Gastroesophageal sphincter (tissue), 4 donors: ENCODE data around the gene EXOSC9. TPM values are rescaled to one million over a fixed set of nuclear protein-coding genes. Genes with fewer than 3 reads are reported as not detected.

Source experiments
- ATAC-seq: fragments of 150-250 bp; one replicate; pipeline ENCODE4 v1.9.1; 2016; ENCODE audit warnings: mild to moderate bottlenecking, moderate library complexity
- H3K27ac ChIP-seq, 4 donors: fragments of 200-600 bp; sonication (generic) in 3 of 4; 1 replicate in 3 of 4; 2 replicates in 1 of 4; pipeline ENCODE4 v1.5.1; 2016 to 2019
- H3K27me3 ChIP-seq: fragments of 200-600 bp; sonication (generic); one replicate; pipeline ENCODE4 v1.5.1; 2019
- H3K36me3 ChIP-seq, 2 donors: fragments of 200-600 bp; sonication (generic); one replicate each; pipeline ENCODE4 v1.5.1; 2019; ENCODE audit warnings: control low read depth in 1 of 2
- H3K4me1 ChIP-seq, 3 donors: fragments of 200-600 bp; sonication (generic); 1 replicate in 2 of 3; 2 replicates in 1 of 3; pipeline ENCODE4 v1.5.1; 2016 to 2019; ENCODE audit warnings: control low read depth in 2 of 3
- H3K4me3 ChIP-seq, 2 donors: fragments of 200-600 bp; sonication (generic); one replicate each; pipeline ENCODE4 v1.5.1; 2019; ENCODE audit warnings: mild to moderate bottlenecking in 1 of 2, moderate library complexity in 1 of 2
- H3K9me3 ChIP-seq, 3 donors: fragments of 200-600 bp; sonication (generic); one replicate each; pipeline ENCODE4 v1.5.1; 2017 to 2019; ENCODE audit warnings: control low read depth in 2 of 3
- EP300 ChIP-seq: sonication (generic); formaldehyde crosslinking; IDR thresholded peaks from one replicate; pipeline ENCODE4 v1.6.1; 2017; ENCODE audit warnings: antibody characterized with exemption, mild to moderate bottlenecking
- POLR2A ChIP-seq, 2 donors: fragments of 450-650 bp; IDR thresholded peaks; one replicate each; pipeline ENCODE4 v1.6.1; 2017; ENCODE audit warnings: antibody characterized with exemption in 2 of 2, mild to moderate bottlenecking in 2 of 2, moderate library complexity in 1 of 2
- POLR2AphosphoS5 ChIP-seq: sonication (generic); formaldehyde crosslinking; IDR thresholded peaks from one replicate; pipeline ENCODE4 v1.6.1; 2017; ENCODE audit warnings: antibody characterized with exemption
- WGBS, 2 donors: methylation state at CpG; one replicate each; pipeline ENCODE4 v1.1.5; 2018; ENCODE audit warnings: low coverage in 1 of 2; 5-methylcytosine and 5-hydroxymethylcytosine counted together
- total RNA-seq, 4 donors: library from RNA; depleted of rRNA; stranded (reverse); fragments of >200 nt; gene quantifications; one replicate each; pipeline ENCODE4 v1.1.0, GENCODE V29; 2016
- TF ChIP-seq, protein P1 (sequence below), 4 experiments: fragments of 200-600 bp in 2 of 4; fragments of 450-650 bp in 2 of 4; sonication (generic) in 1 of 4; IDR thresholded peaks; one replicate each; pipeline ENCODE4 v1.5.1; 2017 to 2019; ENCODE audit warnings: antibody characterized with exemption in 4 of 4, mild to moderate bottlenecking in 2 of 4, moderate library complexity in 2 of 4

Gene EXOSC9
- total RNA-seq, 4 donors from 2014 or later, result 12.2 to 29.7 (median 23.1) TPM

GRCh38 chr4:121822047-121822446 is 20.9 kb downstream of the EXOSC9 start:
- 93 to 94% methylated on average over 1 of the region's 1 CpG for WGBS, 2 donors
- ATAC-seq, result no peak
- H3K36me3 ChIP-seq, result peaks cover 0 to 36% of the 10 kb centered on the region in 2 donors
- H3K27ac ChIP-seq, result no peak overlapping the region
- no peaks in the 10 kb centered on the region for H3K9me3 ChIP-seq
- H3K27me3 ChIP-seq, result no peaks in the 10 kb centered on the region
- peaks cover 0 to 25% (median 0%) of the 10 kb centered on the region in 3 donors for H3K4me1 ChIP-seq
- H3K4me3 ChIP-seq, result no peak overlapping the region
- TF ChIP-seq, protein P1, sequence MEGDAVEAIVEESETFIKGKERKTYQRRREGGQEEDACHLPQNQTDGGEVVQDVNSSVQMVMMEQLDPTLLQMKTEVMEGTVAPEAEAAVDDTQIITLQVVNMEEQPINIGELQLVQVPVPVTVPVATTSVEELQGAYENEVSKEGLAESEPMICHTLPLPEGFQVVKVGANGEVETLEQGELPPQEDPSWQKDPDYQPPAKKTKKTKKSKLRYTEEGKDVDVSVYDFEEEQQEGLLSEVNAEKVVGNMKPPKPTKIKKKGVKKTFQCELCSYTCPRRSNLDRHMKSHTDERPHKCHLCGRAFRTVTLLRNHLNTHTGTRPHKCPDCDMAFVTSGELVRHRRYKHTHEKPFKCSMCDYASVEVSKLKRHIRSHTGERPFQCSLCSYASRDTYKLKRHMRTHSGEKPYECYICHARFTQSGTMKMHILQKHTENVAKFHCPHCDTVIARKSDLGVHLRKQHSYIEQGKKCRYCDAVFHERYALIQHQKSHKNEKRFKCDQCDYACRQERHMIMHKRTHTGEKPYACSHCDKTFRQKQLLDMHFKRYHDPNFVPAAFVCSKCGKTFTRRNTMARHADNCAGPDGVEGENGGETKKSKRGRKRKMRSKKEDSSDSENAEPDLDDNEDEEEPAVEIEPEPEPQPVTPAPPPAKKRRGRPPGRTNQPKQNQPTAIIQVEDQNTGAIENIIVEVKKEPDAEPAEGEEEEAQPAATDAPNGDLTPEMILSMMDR (IDR thresholded peaks at IDR 0.05), result no peak
- TF ChIP-seq POLR2A (IDR thresholded peaks at IDR 0.05), result no peak
- TF ChIP-seq POLR2AphosphoS5, result no peak
- no peak for TF ChIP-seq EP300

DNA sequence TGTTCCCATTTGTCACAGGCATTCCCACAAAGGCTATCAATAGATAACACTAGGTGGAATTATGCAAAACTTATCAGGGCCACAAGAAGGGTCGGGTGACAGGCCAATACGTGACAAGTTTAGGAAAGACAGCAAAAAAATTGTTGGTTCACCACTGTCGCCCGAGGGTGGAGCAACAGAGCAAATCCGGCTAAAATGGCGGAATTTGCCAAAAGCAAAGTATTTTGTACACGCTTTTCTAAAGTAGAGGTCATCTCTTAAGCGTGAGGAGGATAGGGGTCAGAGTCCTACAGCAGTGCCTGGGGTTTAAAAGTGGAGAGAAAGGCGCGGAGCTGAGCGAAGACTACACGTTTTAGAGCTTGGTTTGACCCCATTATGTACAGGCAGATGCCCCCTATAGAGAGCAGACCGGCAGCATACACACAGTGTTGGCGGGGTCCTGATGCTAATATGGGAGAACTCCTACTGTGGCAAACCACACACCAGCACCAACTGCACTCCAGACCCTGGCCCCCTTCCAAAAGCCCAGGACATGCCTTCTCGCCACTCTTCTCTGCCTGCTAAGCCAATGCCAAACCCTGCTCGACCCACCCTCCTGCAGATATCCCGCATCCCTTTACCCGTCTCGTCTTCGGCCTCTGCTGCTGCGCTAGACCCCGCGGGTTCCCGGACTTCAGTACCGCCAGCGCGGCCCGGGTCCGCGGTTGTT is 21.8 kb downstream of the EXOSC9 start:
- Histone ChIP-seq H3K4me1 (peaks cover 0 to 25% (median 0%) of the 10 kb centered on the region in 3 donors), H3K9me3 (no peaks in the 10 kb centered on the region), H3K27me3 (no peaks in the 10 kb centered on the region), H3K36me3 (peaks cover 0 to 36% of the 10 kb centered on the region in 2 donors), H3K4me3 (peak overlapping the region; percentile 41 to 62), H3K27ac (peak overlapping the region in 1 of 4 donors; percentile 81)
- TF ChIP-seq POLR2AphosphoS5 (no peak), EP300 (no peak)
- TF ChIP-seq, protein P1 (IDR thresholded peaks at IDR 0.05), result no peak
- ATAC-seq, result no peak
- 1 to 3% methylated on average over 9 to 19 of the region's 30 CpGs for WGBS, 2 donors

- 1% methylated on average over 11 to 18 of the region's 63 CpGs for WGBS, 2 donors
- TF ChIP-seq POLR2AphosphoS5 (peak; percentile 60), EP300 (no peak), POLR2A (IDR thresholded peaks at IDR 0.05) (peak in 1 of 2 donors; percentile 34)
- TF ChIP-seq, protein P1 (IDR thresholded peaks at IDR 0.05), result peak in 1 of 4 experiments; percentile 19
- peak within 1 kb of the TSS; percentile 41 to 62 for H3K4me3 ChIP-seq
- H3K36me3 ChIP-seq, result peaks cover 0 to 35% of the 10 kb centered on the region in 2 donors
- peak; percentile 99 for ATAC-seq
- H3K27ac ChIP-seq, result peak within 1 kb of the TSS; percentile 73 to 84 (median 80)
- peaks cover 0 to 25% (median 0%) of the 10 kb centered on the region in 3 donors for H3K4me1 ChIP-seq
- H3K27me3 ChIP-seq, result no peaks in the 10 kb centered on the region
- no peaks in the 10 kb centered on the region for H3K9me3 ChIP-seq
Measured at GRCh38 chr4:121823505-121824170, 22.5 kb downstream of the EXOSC9 start, which contains the start of gene CCNA2. TSS of gene CCNA2 (minus strand) at chr4:121823883. CDS start at chr4:121823628, 255 bp downstream.

DNA sequence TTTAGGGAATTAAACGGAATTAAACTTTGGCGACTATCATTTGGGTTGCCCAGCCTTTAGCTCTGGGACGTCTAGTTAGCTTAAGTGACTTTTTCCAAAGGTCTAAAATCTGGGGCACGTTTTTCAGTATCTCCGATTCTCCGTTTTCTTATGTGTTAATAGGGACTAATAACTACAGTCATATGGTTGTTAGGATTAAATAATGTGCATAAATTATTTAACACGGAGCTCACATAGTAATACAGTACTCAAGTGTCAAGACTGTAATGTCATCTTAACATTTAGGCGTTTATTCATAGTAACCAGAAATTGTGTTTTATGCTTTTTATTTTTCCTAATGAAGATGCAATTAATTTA is 23.0 kb downstream of the EXOSC9 start:
- peak overlapping the region; percentile 73 to 84 (median 80) for H3K27ac ChIP-seq

More for the DNA sequence above, 23.0 kb downstream of the EXOSC9 start:
- no peaks in the 10 kb centered on the region for H3K9me3 ChIP-seq
- TF ChIP-seq POLR2AphosphoS5 (no peak), EP300 (no peak), POLR2A (IDR thresholded peaks at IDR 0.05) (no peak)
- TF ChIP-seq, protein P1 (IDR thresholded peaks at IDR 0.05), result no peak
- H3K4me3 ChIP-seq, result peak overlapping the region; percentile 41 to 62
- H3K4me1 ChIP-seq, result peaks cover 0 to 25% (median 0%) of the 10 kb centered on the region in 3 donors
- no peak for ATAC-seq
- 1 to 3% methylated on average over 5 to 8 of the region's 8 CpGs for WGBS, 2 donors
- peaks cover 0 to 31% of the 10 kb centered on the region in 2 donors for H3K36me3 ChIP-seq
- no peaks in the 10 kb centered on the region for H3K27me3 ChIP-seq
